ENCODE data around the gene KCNK1.
A peak's percentile ranks its signal among the peaks of the same experiment; 100 is the strongest.

Gene KCNK1

DNA sequence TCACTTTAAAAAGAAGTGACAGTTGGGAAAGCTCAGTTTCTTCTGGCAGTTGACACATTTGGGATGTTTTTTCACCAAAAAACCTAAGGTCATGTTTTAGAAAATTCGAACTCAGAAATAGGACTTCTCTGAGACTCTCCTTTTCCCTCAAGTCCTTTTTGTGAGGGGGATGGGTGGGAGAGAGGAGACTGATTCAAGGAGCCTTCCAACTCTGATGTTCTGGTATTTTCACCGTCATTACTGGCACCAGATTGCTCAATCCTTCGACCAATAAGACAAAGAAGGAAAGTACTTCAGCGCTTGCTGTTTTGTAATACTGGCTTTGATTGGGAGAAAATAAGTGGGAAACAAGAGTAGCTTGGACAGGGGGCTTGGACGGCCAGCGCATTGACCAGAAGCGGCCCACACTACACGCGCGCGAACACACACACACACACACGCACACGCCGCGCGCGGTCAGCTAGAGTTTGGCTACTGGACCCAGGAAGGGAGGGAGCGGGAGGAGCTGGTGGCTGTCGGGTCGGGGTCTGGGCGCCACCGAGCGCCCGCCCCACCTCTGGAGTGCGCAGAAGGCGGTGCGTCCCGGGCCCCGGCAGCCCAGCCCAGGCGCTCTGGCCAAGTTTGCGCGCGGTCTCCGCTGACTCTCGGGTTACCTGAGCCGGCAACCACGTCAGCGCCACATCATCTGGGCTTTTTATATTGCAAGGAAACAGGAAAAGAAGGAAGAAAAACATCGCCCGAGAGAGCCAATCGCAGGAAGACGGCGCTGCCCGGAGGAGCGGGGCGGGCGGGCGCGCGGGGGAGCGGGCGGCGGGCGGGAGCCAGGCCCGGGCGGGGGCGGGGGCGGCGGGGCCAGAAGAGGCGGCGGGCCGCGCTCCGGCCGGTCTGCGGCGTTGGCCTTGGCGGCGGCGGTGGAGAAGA, at the start of gene KCNK1:
KCNK1 (plus strand) TSS at position 855 of the 921 bp plus-strand sequence; CDS start at position 921, 66 bp downstream.
- DNase-seq = peak in 41 of 51 donors; percentile 13 to 76 (median 50)

DNA sequence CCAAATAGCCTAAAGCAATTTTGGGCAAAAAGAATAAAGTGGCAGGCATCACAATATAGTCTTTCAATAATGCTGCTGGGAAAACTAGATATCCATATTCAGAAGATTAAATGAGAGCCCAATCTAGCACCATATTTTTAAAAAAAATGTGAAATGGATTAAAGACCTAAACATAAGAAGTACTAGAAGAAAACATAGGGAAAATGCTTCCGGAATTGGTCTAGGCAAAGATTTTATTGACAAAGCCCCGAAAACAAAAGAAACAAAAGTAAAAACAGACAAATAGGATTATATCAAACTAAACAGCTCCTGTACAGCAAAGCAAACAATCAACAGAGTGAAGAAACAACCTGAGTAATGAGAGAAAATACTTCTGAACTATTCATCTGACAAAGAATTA, 48.6 kb upstream of the KCNK1 start:
- no peak for DNase-seq

- no peak for DNase-seq
Observed at GRCh38 chr1:233566886-233567285, 47.0 kb upstream of the KCNK1 start.

GRCh38 chr1:233569636-233570035, 44.3 kb upstream of the KCNK1 start:
- DNase-seq = no peak

- no peak for DNase-seq
Observed at GRCh38 chr1:233570216-233570615, 43.7 kb upstream of the KCNK1 start.

DNA sequence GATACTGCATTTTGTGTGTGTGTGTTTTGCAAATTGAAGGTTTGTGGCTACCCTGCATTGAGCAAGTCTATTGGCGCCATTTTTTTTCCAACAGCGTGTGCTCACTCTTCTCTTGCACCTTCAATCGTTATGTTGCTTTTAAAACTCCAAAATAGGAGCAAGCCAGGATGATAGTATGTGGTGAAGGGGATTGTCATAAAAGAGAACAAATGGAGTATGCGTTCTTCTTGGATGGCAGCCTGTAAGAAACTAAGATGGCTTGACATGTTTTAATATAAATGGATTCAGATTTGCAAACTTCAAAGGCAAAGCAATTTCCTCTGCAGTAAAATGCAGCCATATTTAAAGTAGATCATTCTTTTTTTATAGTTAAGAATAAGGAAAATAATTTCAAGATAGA, 43.2 kb upstream of the KCNK1 start:
- no peak for DNase-seq

DNA sequence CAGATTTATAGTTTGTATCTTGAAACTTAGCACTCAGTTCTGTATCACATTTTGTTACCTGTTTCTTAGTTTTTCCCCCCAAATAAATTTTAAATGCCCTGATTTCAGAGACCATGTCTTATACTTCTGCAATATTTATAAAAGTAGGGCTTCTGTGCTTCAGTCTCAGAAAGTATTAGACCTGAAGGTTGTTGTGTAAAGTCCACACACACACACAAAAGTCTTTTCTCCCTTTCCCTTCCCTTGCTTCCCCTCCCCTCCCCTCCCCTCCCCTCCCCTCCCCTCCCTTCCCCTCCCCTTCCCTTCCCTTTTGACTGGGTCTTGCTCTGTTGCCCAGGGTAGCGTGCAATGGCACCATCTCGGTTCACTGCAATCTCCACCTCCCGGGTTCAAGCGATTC, 41.0 kb upstream of the KCNK1 start:
- DNase-seq = no peak

DNA sequence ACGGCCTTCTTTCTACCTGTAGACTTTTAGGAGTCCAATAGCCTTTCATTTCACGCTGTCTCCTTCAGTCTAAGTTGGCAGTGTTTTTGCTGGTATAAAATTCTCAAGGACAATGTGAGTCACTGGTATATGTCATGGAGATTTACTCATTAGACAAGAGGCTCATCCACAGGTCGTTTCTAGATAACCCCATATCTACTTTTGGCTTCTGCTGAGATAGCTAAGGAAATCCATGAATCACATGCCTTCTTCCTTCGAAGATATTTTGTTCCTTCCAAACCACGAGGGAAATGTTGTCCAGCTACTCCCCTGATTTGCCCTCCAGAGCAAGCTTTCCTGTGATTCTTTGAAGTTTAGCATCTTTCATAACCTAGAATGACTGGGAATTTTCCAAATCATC, 38.5 kb upstream of the KCNK1 start:
- no peak for DNase-seq

GRCh38 chr1:233582439-233582838, 31.5 kb upstream of the KCNK1 start:
- DNase-seq = no peak

DNA sequence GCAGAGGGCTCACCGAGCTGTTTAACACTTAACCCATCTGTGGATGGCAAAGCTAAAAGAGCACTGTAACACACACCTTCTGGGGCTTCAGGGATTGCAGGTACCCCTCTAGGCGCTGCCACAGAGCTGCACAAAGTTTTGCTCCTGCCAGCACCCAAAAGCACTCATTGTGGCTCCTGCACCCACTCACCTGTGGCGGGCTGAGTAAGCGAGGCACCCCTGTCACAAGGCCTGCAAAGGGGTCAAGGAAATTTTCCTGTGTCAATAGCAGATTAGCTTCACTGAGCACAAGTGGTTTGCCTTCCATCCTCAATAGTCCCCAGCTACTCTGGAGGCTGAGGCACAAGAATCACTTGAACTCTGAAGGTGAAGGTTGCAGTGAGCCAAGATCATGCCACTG, 29.5 kb upstream of the KCNK1 start:
- no peak for DNase-seq

DNA sequence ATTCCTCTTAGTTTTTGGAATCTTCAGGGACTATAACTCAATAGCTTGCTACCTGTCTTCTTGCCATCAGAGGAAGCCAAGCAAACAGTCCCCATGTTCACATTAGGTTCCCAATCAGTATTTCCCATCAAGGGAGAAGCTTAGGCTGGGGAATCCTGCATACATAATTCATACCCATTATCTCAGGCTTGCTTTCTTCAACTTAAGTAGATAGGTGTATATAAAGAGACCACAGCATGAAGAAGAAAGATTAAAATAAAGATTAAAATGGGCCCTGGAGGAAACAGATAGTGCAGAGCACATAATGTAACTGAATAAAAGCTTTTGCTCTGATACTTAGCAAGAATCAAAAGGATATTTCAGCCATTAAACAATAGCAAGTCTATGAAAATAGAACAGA, 29.0 kb upstream of the KCNK1 start:
- DNase-seq = no peak

DNA sequence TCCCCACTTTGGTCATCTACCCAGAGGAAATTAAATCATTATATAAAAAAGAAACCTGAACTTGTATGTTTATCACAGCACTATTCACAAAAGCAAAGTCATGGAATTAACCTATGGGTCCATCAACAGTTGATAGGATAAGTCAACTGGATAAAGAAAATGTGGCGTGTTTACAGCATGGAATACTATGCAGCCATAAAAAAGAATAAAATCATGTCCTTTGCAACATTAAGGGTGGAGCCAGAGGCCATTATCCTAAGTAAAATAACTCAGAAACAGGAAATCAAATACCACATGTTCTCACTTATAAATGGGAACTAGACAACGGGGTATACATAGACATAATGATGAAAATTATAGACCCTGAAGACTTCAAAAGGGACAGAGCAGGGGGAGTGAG, 27.6 kb upstream of the KCNK1 start:
- DNase-seq = no peak

GRCh38 chr1:233587196-233587595, 26.7 kb upstream of the KCNK1 start:
- DNase-seq = no peak

GRCh38 chr1:233587958-233588799, 25.7 kb upstream of the KCNK1 start:
- DNase-seq = peak in 9 of 51 donors; percentile 1 to 23 (median 4)

DNA sequence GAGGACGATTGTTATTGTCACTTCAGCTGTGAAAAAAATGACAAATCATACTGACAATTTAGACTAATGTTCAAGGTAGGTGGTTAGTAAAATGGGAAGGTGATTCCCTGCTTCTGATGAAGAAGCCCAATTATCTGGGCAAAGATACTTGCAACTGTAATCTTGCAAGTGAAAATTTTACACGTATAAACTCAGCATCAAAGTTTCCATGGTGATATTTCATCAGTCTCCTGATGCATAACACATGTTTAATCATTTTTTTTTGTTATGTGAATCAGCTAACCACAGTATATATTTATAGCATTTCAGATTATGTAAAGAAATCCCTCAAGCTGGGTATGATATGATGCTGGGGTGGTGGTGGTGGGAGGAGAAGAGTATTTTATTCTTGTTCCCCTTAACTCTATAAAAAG, 16.4 kb upstream of the KCNK1 start:
- DNase-seq = no peak

- DNase-seq = no peak
Observed at GRCh38 chr1:233598891-233599541, 14.9 kb upstream of the KCNK1 start.

DNA sequence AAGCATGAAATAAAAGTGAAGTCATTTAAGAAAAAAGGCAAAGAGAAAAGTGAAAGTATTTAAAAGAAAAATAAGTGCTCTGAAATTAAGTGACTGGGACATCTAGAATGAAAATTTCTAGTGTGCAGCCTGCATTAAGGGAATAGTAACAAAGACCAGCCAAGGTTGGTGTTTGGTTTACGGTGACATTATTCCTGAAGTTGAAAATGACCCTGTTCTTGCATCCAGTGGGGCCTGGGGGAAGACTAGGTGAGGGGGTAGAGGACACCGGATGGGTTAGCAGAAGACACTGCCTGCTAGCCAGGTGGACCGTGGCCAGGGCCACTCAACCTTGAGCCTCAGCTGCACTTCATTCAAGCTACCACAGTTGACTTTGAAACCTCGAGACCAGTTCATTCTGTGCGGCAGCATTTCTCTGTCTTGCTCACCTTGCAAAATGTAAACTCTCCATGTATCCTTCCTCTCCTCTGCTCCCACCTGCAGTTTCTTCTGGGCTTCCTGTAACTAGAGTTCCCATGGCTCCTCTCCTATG, 14.3 kb upstream of the KCNK1 start:
- no peak for DNase-seq

DNA sequence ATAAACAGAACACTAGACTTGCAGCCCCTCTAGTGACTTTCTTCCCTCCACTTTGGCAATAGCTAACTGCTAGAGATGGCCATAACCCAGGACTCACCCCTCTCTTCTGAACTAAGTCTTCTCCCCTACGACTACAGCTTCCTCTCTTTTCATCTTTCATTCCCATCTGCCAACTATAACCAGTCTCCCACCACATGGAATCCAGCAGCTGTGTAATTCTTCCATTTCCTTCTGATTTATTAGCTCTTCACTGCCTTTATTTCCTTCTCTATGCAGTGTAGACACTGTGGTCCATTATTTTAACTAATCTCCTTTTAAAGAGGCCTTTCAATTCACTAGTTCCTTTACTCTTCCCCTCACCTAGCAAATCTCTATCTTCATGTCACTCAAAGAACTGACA, 13.4 kb upstream of the KCNK1 start:
- DNase-seq = no peak

- DNase-seq = no peak
Observed at GRCh38 chr1:233603478-233603877, 10.4 kb upstream of the KCNK1 start.

GRCh38 chr1:233605205-233605604, 8.7 kb upstream of the KCNK1 start:
- no peak for DNase-seq

GRCh38 chr1:233606813-233607212, 7.1 kb upstream of the KCNK1 start:
- no peak for DNase-seq
